ENCODE measurements around the gene ADAMTS2.

DNA sequence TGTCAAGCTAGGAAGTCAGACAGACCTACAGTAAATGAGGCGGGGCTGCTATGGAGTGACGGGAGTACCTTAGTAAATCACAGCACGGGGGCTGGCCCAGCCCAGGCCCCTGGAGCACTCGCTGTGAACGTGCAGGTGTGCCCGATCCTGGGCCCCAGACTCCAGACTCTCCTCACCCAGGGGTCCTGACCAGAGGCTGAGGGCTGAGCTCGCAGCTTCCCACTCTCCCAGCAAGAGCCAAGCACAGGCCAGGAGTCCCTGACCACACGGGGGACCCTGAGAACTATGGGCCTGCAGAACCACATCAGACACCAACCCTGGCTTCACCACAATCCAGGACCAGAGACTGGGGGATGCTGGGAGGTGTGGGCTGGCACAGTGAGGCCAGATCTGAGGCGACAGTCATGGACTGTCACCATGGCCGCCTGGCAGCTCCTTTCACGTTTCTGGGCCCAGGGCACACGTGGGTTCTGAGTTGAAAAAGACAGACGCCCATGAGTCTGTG lies 73.4 kb downstream of the ADAMTS2 start:
- TF ChIP-seq, protein P1, sequence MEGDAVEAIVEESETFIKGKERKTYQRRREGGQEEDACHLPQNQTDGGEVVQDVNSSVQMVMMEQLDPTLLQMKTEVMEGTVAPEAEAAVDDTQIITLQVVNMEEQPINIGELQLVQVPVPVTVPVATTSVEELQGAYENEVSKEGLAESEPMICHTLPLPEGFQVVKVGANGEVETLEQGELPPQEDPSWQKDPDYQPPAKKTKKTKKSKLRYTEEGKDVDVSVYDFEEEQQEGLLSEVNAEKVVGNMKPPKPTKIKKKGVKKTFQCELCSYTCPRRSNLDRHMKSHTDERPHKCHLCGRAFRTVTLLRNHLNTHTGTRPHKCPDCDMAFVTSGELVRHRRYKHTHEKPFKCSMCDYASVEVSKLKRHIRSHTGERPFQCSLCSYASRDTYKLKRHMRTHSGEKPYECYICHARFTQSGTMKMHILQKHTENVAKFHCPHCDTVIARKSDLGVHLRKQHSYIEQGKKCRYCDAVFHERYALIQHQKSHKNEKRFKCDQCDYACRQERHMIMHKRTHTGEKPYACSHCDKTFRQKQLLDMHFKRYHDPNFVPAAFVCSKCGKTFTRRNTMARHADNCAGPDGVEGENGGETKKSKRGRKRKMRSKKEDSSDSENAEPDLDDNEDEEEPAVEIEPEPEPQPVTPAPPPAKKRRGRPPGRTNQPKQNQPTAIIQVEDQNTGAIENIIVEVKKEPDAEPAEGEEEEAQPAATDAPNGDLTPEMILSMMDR (IDR thresholded peaks at IDR 0.05 in 2 of 3, conservative IDR thresholded peaks at IDR 0.05 in 1 of 3; ENCODE audit: borderline replicate concordance in 1 of 3, insufficient read depth in 1 of 3, low read depth in 2 of 3, low read length in 2 of 3): no peak
- TF ChIP-seq SRF (IDR thresholded peaks at IDR 0.05; ENCODE audit: low read depth) (no peak), POLR2AphosphoS5 (IDR thresholded peaks at IDR 0.05; ENCODE audit: low read depth, low read length) (no peak), POLR2A (IDR thresholded peaks at IDR 0.05; ENCODE audit: borderline replicate concordance, extremely low read depth, insufficient read depth, insufficient read length) (no peak), JUND (IDR thresholded peaks at IDR 0.05) (no peak)
- TF ChIP-seq, protein P2, sequence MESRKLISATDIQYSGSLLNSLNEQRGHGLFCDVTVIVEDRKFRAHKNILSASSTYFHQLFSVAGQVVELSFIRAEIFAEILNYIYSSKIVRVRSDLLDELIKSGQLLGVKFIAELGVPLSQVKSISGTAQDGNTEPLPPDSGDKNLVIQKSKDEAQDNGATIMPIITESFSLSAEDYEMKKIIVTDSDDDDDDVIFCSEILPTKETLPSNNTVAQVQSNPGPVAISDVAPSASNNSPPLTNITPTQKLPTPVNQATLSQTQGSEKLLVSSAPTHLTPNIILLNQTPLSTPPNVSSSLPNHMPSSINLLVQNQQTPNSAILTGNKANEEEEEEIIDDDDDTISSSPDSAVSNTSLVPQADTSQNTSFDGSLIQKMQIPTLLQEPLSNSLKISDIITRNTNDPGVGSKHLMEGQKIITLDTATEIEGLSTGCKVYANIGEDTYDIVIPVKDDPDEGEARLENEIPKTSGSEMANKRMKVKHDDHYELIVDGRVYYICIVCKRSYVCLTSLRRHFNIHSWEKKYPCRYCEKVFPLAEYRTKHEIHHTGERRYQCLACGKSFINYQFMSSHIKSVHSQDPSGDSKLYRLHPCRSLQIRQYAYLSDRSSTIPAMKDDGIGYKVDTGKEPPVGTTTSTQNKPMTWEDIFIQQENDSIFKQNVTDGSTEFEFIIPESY (IDR thresholded peaks at IDR 0.05; ENCODE audit: extremely low read depth, insufficient replicate concordance, low read length): no peak

Data from HCT116 (cell line).